ENCODE data around the gene INSYN2B.

INSYN2B gene

GRCh38 chr5:169922474-169922873 lies 57.8 kb downstream of the INSYN2B start:
- DNase-seq, result no peak

- no peak for DNase-seq
These were observed 58.3 kb downstream of the INSYN2B start for GRCh38 chr5:169921949-169922348.

- no peak for DNase-seq
These were observed 58.9 kb downstream of the INSYN2B start for GRCh38 chr5:169921384-169921783.

GRCh38 chr5:169920474-169920873 lies 59.8 kb downstream of the INSYN2B start:
- DNase-seq, result no peak

DNA sequence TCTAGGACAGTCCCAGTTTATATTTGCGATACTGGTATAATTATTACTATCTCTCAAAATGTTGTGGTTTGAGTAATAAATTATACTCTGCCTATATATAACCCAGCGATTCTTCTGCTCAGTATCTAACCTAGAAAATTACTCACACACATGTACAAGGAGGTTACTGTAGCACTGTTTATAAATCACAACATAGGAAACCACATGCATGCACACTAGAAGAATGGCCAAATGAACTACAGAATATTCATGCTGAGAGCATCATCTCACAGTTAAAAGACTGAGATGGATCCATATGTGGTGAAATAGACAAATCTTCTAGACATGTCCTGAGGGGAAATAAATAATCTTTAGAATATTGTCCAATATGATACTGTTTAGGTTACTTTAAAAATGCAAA lies 62.1 kb downstream of the INSYN2B start:
- DNase-seq, result no peak

DNA sequence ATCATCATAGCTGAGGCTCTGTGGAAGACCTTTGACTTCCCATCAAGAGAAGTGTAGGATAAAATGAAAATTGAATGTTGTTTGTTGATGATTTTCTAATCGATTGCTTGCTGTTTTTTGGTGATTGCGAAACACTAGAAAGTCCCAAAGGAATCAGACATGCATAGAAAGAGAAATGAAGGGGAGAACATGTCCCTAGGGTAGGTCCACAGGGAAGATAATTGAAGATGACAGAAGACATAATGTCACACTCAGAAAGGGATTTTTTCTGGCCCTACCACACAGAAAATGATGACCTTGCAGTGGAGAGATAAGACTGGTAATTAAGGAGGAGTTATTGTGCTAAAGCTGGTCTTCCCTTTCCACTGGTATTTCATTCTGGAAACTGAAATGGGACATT lies 62.8 kb downstream of the INSYN2B start:
- no peak for DNase-seq

GRCh38 chr5:169914766-169915165 lies 65.5 kb downstream of the INSYN2B start:
- DNase-seq, result no peak

GRCh38 chr5:169913479-169913878 lies 66.8 kb downstream of the INSYN2B start:
- DNase-seq, result no peak

- DNase-seq, result no peak
These were observed 68.7 kb downstream of the INSYN2B start for GRCh38 chr5:169911448-169912212.

DNA sequence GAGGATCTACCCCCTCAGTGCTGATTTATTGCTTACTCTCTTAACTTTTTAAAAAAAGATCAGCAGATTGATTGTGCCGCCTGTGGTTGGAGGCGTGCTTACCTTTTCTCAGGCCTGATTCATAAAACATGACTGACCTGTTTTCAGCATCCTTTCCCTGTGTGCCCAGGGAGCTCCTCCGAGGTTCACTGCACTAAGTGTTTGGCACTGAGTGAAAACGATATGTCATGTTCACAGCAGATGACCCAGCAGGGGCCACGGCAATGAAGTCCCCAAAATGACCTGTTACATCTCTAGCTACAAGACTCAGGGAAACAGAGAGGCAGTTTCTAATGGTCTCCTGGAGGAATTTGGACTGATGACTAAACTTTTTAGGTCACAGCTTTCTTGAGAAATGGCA lies 69.9 kb downstream of the INSYN2B start:
- DNase-seq, result peak; percentile 59

GRCh38 chr5:169909945-169910344 lies 70.3 kb downstream of the INSYN2B start:
- DNase-seq, result peak; percentile 59

DNA sequence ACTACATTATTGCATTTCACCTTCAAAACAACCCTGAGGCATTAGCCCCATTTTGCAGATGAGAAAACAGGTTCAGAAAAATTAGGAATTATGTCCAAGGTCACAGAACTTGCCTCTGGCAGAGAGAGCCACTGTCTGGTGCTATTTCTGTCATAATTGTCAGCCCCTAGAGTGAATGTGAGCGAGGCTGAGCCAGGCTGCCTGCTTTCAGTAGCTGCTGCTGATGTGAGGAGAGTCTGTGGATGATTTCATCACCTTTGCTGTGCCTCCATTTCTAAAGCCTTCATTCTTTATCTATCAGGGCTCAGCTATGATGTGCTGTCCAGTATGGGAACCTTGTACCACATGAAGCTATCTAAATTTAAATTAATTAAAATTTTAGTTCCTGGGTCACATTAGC lies 71.4 kb downstream of the INSYN2B start:
- no peak for DNase-seq

DNA sequence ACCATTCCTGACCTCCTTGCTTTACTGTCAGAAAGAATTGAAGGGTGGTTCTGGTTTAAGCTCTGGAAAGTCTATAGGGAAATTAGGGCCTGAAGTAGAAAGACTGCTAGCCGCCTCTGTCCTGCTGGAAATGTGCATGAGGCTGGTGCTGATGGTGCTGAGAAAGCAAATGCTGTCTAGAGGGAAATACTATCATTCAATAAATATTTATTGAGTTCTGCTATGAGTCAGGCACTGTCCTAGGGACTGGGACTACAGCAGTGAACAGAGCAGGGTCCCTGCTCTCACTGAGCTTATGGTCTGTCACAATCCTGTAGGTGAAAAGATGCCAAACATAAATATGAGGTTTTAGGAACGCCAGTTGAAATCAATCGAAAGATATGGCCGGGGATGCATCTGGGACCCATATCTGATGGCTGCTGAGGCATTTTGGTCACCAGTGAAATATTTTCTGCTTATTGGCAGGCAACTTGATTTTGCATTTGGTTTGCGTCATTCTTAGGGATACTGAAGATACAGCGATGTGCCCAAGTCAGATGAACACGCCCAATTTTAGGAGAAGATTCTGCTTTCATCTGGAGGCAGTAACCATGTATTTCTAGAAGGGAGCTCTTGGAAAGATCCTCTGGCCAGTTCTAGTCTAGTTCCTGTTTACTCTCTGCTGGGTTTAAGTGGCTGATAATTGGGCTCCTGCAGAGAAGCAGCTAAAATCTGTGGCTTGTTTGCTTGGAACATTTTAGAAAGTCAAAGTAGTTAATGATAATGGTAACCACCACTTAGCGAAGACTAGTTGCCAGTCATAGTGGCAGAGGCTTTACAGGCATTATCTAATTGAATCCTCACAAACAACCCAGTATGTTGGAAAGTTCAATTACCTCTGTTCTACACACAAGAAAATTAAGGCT lies 73.3 kb downstream of the INSYN2B start:
- peak; percentile 43 for DNase-seq

DNA sequence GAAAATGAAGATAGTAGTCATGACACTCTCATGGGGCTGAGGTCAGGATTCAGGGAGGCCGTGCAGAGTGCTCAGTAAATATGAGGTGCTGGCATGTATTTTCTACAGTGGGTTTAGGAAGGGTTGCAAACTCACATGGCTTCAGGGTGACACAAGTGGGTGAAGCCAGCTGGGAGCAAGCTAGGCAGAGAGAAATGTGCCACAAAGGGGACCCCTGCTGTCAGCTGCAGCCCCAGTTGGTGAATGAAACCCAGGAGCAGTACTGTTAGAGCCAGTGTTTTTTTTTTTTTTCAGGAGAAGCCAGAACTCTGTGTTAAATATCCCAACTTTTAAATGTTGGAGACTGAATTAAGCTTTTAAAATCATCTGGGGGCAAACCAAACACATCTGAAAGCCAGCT lies 75.3 kb downstream of the INSYN2B start:
- DNase-seq, result no peak

GRCh38 chr5:169904508-169904907 lies 75.8 kb downstream of the INSYN2B start:
- DNase-seq, result no peak

DNA sequence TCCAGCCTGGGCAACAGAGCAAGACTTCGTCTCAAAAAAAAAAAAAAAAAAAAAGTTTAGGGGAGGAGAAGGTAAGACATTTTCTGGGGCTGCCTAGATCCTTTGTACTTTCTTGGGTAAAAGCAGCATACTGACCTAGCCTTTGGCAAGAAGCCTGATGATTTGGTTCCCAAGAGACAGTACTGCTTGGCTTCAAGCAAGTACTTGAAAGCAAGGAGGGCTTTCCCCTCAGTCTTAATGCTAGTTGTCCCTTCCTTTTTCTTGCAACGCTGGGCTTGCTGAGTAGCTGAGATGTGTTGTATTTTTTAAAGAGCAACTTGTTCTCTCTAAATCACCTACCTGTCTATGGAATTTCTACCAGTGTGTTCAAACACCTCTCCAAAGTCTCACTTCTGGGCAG lies 76.2 kb downstream of the INSYN2B start:
- no peak for DNase-seq

- DNase-seq, result no peak
These were observed 78.4 kb downstream of the INSYN2B start for GRCh38 chr5:169901896-169902295.

DNA sequence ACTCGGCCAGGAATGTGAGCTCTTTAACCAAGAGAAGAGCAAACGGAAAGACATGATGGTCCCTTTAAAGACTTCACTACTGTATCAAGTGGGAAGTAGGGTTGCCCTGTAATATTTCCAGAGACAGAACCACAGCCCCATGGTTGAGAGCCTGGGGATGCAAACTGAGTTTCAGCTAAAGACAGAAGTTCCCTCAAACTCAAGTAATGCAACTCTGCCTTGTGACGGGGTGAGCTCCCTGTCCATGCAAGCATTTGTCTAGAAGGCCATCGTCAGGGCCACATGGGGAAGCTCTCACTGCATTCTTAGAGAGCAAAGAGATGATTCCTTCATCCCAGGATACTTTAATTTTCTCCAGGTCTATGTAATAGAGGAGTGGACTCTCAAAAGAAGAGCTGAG lies 82.8 kb downstream of the INSYN2B start:
- DNase-seq, result no peak

DNA sequence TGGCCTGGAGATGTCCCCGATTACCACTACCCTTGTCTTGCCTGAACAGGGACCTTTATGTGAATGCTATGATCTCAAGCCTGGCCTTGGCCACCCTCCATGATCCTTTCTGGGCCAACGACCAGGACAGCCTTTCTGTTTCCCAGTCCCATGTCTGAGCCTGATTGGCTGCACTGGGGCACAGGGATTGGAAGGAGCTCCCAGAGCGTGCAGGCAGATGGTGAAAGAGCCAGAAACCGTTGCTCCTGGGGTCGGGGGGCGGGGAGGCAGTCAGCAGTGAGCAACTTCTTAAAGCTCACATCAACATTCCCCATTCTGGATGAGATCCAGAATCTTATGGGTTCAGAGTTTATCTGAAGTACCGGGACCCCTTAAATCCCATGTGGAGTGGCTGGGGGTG lies 84.4 kb downstream of the INSYN2B start:
- peak; percentile 7 for DNase-seq

GRCh38 chr5:169893571-169893970 lies 86.7 kb downstream of the INSYN2B start:
- no peak for DNase-seq

DNA sequence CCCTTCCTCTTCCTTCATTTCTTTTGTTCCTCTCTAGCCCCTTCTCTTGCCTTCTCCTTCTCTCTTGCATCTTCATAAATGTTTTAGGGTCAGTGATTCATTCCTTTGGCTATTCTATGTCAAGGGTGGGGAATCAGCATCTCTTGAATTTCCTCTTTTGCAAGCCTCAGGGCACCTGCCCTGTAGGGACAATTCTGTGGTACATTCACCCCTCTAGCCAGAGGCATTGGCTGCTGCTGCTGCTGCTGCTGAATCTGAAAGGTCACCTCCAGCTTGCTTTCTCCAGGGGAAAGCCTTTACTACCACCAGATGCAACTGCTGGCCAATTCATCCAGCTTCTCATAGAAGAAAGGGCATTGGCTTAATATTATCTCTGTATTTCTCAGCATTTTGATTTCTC lies 87.3 kb downstream of the INSYN2B start:
- DNase-seq, result no peak

GRCh38 chr5:169889572-169889971 lies 90.7 kb downstream of the INSYN2B start:
- DNase-seq, result no peak

GRCh38 chr5:169886677-169887076 lies 93.6 kb downstream of the INSYN2B start:
- DNase-seq, result no peak

- no peak for DNase-seq
These were observed 94.3 kb downstream of the INSYN2B start for GRCh38 chr5:169886033-169886432.

All from NCI-H2227 treated with DMSO at 0.1 percent for 48 hours (cell line).